Measurements from ENCODE around the gene WASF1. TPM values are rescaled to one million over a fixed set of nuclear protein-coding genes. Genes with fewer than 3 reads are reported as not detected.
"Not testable (repeated sequence)": the region's sequence is repeated elsewhere in the genome, so short reads cannot be mapped to it uniquely, and the experiment has no call there.

The WASF1 gene
- total RNA-seq, 1 experiment from 2014 or later = 28.6 TPM

- no peak overlapping the region for H3K27ac Mint-ChIP-seq
Measured at GRCh38 chr6:110075406-110075805, 104.1 kb downstream of the WASF1 start.

GRCh38 chr6:110073474-110073873 lies 106.0 kb downstream of the WASF1 start:
- not testable (repeated sequence) for DNase-seq; H3K14ac ChIP-seq (ENCODE audit: insufficient read depth, low read length); H3K36me3 Mint-ChIP-seq (ENCODE audit: insufficient read depth in 1 of 3, low read depth in 3 of 3); H3K56ac ChIP-seq (ENCODE audit: insufficient read length, low read depth, low read length); H2BK12ac ChIP-seq (ENCODE audit: insufficient read length, low read depth, low read length); H3K27ac Mint-ChIP-seq; H3K9me3 Mint-ChIP-seq; H4K8ac ChIP-seq (replicated peaks; ENCODE audit: insufficient read length, low read depth, low read length); H2BK5ac ChIP-seq (ENCODE audit: insufficient read length, low read length); H3K79me1 ChIP-seq (ENCODE audit: insufficient read depth, low read depth, low read length, poor library complexity, severe bottlenecking); H3K18ac ChIP-seq (ENCODE audit: insufficient read length, low read depth, low read length); H3K23ac ChIP-seq (ENCODE audit: insufficient read length, low read depth, low read length); H2BK15ac ChIP-seq (ENCODE audit: low read depth, low read length); H3K4me2 ChIP-seq (ENCODE audit: insufficient read depth, insufficient read length, low read length); H3K9me3 ChIP-seq (ENCODE audit: control insufficient read depth, low read depth, low read length); H2BK120ac ChIP-seq (ENCODE audit: low read depth, low read length, poor library complexity, severe bottlenecking); H3K9ac ChIP-seq (ENCODE audit: extremely low read depth, insufficient read length, low read length); H3K4me1 Mint-ChIP-seq; H2AK5ac ChIP-seq (ENCODE audit: insufficient read length, low read length); H3K27me3 ChIP-seq (ENCODE audit: insufficient read depth, low read length); H3K79me2 ChIP-seq (ENCODE audit: insufficient read depth, low read length); H4K5ac ChIP-seq (ENCODE audit: insufficient read length, low read depth, low read length); H2BK20ac ChIP-seq (ENCODE audit: low read depth, low read length, poor library complexity, severe bottlenecking); H3K4me1 ChIP-seq (ENCODE audit: insufficient read depth, low read length); H4K20me1 ChIP-seq (ENCODE audit: control insufficient read depth, insufficient read depth, insufficient read length); H3K4ac ChIP-seq (ENCODE audit: low read depth, low read length); H3K27me3 Mint-ChIP-seq (ENCODE audit: low read depth); H3K23me2 ChIP-seq (ENCODE audit: insufficient read length, low read depth, low read length, poor library complexity, severe bottlenecking); H3T11ph ChIP-seq (ENCODE audit: low read length); H3K27ac ChIP-seq (ENCODE audit: insufficient read length, low read depth, low read length); H2AFZ ChIP-seq (ENCODE audit: low read length); H3K4me3 Mint-ChIP-seq; H4K91ac ChIP-seq (ENCODE audit: insufficient read length, low read depth, low read length)

More at GRCh38 chr6:110075406-110075805, 104.1 kb downstream of the WASF1 start:
- Histone ChIP-seq H3K56ac (ENCODE audit: insufficient read length, low read depth, low read length) (no peak overlapping the region), H4K91ac (ENCODE audit: insufficient read length, low read depth, low read length) (no peak overlapping the region), H3K23me2 (ENCODE audit: insufficient read length, low read depth, low read length, poor library complexity, severe bottlenecking) (no peaks in the 10 kb centered on the region), H3K14ac (ENCODE audit: insufficient read depth, low read length) (no peak overlapping the region), H3K23ac (ENCODE audit: insufficient read length, low read depth, low read length) (no peak overlapping the region), H3K27me3 (ENCODE audit: insufficient read depth, low read length) (no peaks in the 10 kb centered on the region), H3K4ac (ENCODE audit: low read depth, low read length) (no peak overlapping the region), H2BK12ac (ENCODE audit: insufficient read length, low read depth, low read length) (no peak overlapping the region), H3K9me3 (ENCODE audit: control insufficient read depth, low read depth, low read length) (no peaks in the 10 kb centered on the region), H3K4me1 (ENCODE audit: insufficient read depth, low read length) (no peaks in the 10 kb centered on the region), H2BK120ac (ENCODE audit: low read depth, low read length, poor library complexity, severe bottlenecking) (no peak overlapping the region), H3K27ac (ENCODE audit: insufficient read length, low read depth, low read length) (no peak overlapping the region), H2BK5ac (ENCODE audit: insufficient read length, low read length) (no peak overlapping the region), H2BK15ac (ENCODE audit: low read depth, low read length) (no peak overlapping the region), H4K8ac (replicated peaks; ENCODE audit: insufficient read length, low read depth, low read length) (no peak overlapping the region), H3T11ph (ENCODE audit: low read length) (no peak overlapping the region), H4K5ac (ENCODE audit: insufficient read length, low read depth, low read length) (no peak overlapping the region), H2AK5ac (ENCODE audit: insufficient read length, low read length) (no peak overlapping the region), H3K9ac (ENCODE audit: extremely low read depth, insufficient read length, low read length) (no peak overlapping the region), H3K79me2 (ENCODE audit: insufficient read depth, low read length) (no peaks in the 10 kb centered on the region), H2BK20ac (ENCODE audit: low read depth, low read length, poor library complexity, severe bottlenecking) (no peak overlapping the region), H3K18ac (ENCODE audit: insufficient read length, low read depth, low read length) (no peak overlapping the region), H3K4me2 (ENCODE audit: insufficient read depth, insufficient read length, low read length) (no peak overlapping the region), H4K20me1 (ENCODE audit: control insufficient read depth, insufficient read depth, insufficient read length) (no peaks in the 10 kb centered on the region), H3K79me1 (ENCODE audit: insufficient read depth, low read depth, low read length, poor library complexity, severe bottlenecking) (no peaks in the 10 kb centered on the region), H2AFZ (ENCODE audit: low read length) (no peak overlapping the region)
- Mint-ChIP-seq H3K4me1 (no peaks in the 10 kb centered on the region), H3K4me3 (no peak overlapping the region), H3K36me3 (ENCODE audit: insufficient read depth in 1 of 3, low read depth in 3 of 3) (no peaks in the 10 kb centered on the region), H3K27me3 (ENCODE audit: low read depth) (no peaks in the 10 kb centered on the region; the same call in 1 of the 2 replicates), H3K9me3 (no peaks in the 10 kb centered on the region)
- TF ChIP-seq CTCF (conservative IDR thresholded peaks at IDR 0.05) = no peak
- WGBS (ENCODE audit: extremely low coverage, insufficient read length, low lambda C conversion rate) = no CpG with 5 or more reads among the region's 1 CpG
- DNase-seq = no peak

Measured in H9 (cell line).